ENCODE results near the gene FCSK. TPM values are rescaled to one million over a fixed set of nuclear protein-coding genes. Genes with fewer than 3 reads are reported as not detected.
A peak's percentile ranks its signal among the peaks of the same experiment; 100 is the strongest.

FCSK gene
- total RNA-seq, 6 experiments from 2014 or later, result 5.1 to 7.1 (median 6.1) TPM

DNA sequence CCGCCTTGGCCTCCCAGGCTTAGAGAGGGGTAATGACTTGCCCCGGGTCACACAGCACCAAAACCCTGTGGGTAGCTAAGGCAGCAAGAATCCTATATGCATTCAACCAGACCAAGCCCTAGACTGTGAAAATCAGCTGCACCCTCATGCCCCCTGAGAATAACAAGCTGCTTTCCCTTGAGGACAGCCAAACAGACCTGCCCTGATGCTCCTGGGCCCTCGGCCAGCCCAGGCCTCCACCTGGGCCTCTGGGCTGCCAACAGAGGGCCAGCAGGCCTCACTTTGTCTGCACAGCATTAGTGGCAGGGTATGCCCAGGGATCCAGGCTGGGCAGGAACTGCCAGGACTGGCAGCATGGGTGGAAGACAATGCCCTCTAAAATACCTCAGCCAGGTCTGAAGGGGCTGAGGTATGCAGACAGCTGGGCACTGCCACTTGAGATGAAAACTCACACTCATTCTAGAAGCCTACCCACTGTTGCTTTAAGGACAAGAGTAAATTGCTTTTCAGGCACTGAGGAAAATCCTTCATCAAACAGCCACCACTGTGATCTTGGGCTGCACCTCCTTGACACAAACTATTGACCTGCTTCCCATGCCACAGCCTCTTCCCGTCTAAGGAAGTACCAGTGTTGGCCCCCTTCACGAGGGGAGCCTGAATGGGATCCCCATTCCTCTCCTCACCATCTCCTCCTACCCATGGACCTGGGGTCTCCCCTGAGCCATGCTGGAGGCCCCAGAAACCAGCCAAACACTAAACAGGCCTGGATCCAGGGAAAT lies 24.3 kb upstream of the FCSK start:
- peaks cover 61% of the 10 kb centered on the region for H3K4me1 Mint-ChIP-seq (ENCODE audit: low read depth)
- peaks cover 4% of the 10 kb centered on the region; the same call in 1 of the 2 replicates for H3K36me3 Mint-ChIP-seq (ENCODE audit: low read depth)
- no peak for DNase-seq
- no peaks in the 10 kb centered on the region for H3K9me3 Mint-ChIP-seq
- no peaks in the 10 kb centered on the region for H3K27me3 Mint-ChIP-seq (ENCODE audit: insufficient read depth)
- H3K4me3 Mint-ChIP-seq, result no peak overlapping the region
- H3K27ac Mint-ChIP-seq, result no peak overlapping the region; the same call in 1 of the 2 replicates
- TF ChIP-seq, protein P1, sequence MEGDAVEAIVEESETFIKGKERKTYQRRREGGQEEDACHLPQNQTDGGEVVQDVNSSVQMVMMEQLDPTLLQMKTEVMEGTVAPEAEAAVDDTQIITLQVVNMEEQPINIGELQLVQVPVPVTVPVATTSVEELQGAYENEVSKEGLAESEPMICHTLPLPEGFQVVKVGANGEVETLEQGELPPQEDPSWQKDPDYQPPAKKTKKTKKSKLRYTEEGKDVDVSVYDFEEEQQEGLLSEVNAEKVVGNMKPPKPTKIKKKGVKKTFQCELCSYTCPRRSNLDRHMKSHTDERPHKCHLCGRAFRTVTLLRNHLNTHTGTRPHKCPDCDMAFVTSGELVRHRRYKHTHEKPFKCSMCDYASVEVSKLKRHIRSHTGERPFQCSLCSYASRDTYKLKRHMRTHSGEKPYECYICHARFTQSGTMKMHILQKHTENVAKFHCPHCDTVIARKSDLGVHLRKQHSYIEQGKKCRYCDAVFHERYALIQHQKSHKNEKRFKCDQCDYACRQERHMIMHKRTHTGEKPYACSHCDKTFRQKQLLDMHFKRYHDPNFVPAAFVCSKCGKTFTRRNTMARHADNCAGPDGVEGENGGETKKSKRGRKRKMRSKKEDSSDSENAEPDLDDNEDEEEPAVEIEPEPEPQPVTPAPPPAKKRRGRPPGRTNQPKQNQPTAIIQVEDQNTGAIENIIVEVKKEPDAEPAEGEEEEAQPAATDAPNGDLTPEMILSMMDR (IDR thresholded peaks at IDR 0.05), result no peak

DNA sequence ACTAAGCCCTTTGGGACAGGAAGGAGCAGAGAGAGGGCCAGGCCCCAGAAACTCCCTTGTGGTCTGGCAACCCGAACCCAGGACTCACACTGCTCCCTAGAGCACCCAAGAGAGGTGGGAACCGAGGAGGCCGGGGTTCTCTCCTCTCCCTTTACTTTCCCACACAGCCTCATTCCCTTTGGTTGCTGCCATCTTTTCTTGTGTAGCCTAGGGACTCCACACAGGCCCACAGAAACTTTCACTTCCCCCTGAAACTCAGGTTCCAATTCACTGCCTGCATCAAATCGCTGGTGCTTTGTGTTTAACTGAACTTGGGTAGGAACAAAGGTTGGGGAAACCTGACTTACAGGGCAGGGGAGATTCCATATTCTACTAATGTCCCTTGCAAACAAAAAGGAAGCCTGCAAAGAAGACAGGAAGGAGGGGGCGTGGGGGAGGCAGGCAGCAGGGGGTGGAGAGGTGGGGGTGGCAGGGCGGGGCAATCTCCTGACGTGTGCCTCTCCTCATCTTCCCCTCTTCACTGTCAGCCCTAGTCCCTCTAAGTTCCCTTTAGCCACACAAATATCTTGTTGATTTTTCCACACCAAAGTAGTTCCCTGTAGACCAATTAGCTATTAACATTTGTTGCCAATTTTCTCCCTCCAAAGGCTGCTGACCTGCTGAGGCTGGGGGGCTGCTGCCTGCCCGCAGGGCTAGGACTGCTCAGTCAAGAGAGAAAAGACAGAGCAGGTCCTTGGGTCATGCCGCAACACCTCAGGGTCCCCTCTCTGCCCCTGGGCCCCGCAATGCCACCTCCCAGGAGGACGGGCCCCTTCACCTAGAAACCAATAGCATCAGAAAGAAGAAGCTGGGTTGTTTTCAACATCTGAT lies 23.5 kb upstream of the FCSK start:
- Mint-ChIP-seq H3K9me3 (no peaks in the 10 kb centered on the region), H3K36me3 (ENCODE audit: low read depth) (peaks cover 6% of the 10 kb centered on the region), H3K4me1 (ENCODE audit: low read depth) (peaks cover 64% of the 10 kb centered on the region), H3K4me3 (no peak overlapping the region), H3K27me3 (ENCODE audit: insufficient read depth) (no peaks in the 10 kb centered on the region), H3K27ac (no peak overlapping the region; the same call in 1 of the 2 replicates)
- no peak for DNase-seq
- TF ChIP-seq, protein P1 (IDR thresholded peaks at IDR 0.05), result no peak

DNA sequence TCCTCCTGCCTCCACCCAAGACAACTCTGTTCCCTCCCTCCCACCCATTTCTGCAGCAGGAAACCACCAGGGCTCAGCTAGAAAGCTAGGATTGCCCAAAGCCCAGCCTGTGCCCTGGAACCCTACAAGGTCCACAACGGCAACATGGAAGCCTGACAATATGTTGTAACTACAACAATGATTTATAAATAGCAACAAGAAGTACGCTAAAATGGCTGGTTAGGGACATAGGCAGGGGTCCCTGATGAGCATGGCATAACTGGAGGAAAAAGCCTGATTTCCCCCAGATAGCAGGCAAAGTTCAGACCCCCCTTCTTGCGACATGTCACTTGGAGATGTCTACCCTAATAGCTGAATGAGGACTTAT lies 22.1 kb upstream of the FCSK start:
- H3K9me3 Mint-ChIP-seq, result no peaks in the 10 kb centered on the region

DNA sequence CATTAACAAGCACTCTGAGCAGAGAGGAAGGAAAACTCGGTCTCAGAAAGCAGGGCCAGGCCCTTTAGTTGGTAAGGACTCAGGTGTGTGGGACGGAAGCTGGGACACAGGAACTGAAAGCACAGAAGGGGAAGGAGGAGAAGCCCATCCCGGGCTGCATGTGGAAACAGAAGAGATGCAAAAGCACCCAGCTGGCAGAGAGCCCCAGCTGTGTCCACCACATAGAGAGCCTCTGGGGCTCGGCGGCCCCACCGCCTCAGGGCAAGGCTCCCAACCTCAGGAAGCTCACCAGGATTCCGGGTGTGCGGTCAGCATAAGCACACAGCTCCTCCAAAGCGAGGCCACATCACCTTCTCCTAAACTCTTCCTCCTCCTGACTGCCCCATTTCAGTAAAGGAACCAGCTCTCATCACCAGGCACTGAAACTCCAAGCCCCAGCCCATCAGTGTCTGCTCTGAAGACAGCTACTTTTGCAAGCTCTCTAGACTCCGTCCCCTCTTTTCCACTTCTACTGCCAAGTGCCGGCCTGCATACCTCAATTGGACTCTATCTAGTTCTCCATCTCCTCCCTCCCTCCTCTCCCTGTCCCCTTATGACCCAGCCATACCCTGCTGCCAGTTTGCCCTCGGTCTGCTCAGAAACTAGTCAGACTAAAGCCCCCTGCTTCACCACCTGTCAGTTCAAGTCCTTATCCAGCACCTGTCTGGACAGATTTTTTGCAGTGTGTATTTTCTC lies 21.5 kb upstream of the FCSK start:
- Mint-ChIP-seq H3K4me1 (ENCODE audit: low read depth) (peaks cover 77% of the 10 kb centered on the region), H3K4me3 (peak overlapping the region; percentile 72; the same call in 1 of the 2 replicates), H3K36me3 (ENCODE audit: low read depth) (peaks cover 14% of the 10 kb centered on the region), H3K9me3 (no peaks in the 10 kb centered on the region), H3K27ac (peak overlapping the region; percentile 82), H3K27me3 (ENCODE audit: insufficient read depth) (no peaks in the 10 kb centered on the region; the same call in 1 of the 2 replicates)
- DNase-seq, result no peak
- TF ChIP-seq, protein P1 (IDR thresholded peaks at IDR 0.05), result no peak

More for the DNA sequence above, 22.1 kb upstream of the FCSK start:
- TF ChIP-seq, protein P1 (IDR thresholded peaks at IDR 0.05), result no peak
- Mint-ChIP-seq H3K36me3 (ENCODE audit: low read depth) (peaks cover 14% of the 10 kb centered on the region), H3K27me3 (ENCODE audit: insufficient read depth) (no peaks in the 10 kb centered on the region), H3K4me1 (ENCODE audit: low read depth) (peaks cover 77% of the 10 kb centered on the region), H3K27ac (peak overlapping the region; percentile 82; the same call in 1 of the 2 replicates), H3K4me3 (peak overlapping the region; percentile 72; the same call in 1 of the 2 replicates)
- no peak for DNase-seq

DNA sequence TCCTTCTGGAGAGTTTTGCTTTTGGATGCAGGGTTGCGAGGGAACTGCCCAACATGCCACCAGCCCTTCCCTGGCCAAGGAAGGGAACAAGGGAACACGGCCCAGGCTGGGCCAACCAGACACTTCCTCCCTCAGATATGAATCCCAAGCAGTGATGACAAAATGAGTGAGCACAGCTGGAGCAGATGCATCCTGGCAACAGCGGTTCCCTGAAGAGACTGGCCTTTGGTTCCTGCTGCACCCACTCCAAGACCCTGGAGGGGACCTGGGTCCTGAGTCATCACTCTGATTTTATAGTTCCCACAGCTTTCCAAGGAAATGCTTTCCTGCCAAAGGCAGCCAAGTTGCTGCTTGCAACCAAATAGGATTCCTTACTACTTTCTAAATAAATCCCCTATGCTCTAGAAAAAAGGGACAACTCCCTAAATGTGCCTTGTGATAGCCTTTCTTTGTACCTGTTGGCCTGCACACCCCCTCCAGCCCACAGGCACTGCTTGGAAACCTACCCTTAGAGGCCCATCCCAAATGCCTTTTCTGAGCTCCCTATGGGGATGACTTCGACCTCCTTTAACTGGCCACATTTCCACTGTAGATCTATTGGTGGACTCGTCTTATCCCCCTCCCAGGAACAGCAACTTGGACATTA lies 20.8 kb upstream of the FCSK start:
- TF ChIP-seq, protein P1 (IDR thresholded peaks at IDR 0.05), result no peak
- DNase-seq, result peak; percentile 69
- Mint-ChIP-seq H3K4me3 (peak overlapping the region; percentile 72), H3K9me3 (no peaks in the 10 kb centered on the region), H3K27me3 (ENCODE audit: insufficient read depth) (no peaks in the 10 kb centered on the region; the same call in 1 of the 2 replicates), H3K4me1 (ENCODE audit: low read depth) (peaks cover 76% of the 10 kb centered on the region), H3K36me3 (ENCODE audit: low read depth) (peaks cover 14% of the 10 kb centered on the region), H3K27ac (peak overlapping the region; percentile 82)
